Uterus (tissue), 4 donors: ENCODE results near the gene PTPRN2. TPM values are rescaled to one million over a fixed set of nuclear protein-coding genes. Genes with fewer than 3 reads are reported as not detected.

ENCODE experiments used
- DNase-seq, 2 donors: peaks; one replicate each; pipeline ENCODE4 v3.0.0-alpha.2; 2019 to 2020
- H3K27ac ChIP-seq, 2 donors: fragments of 200-600 bp; sonication (generic); 1 replicate in 1 of 2; 2 replicates in 1 of 2; pipeline ENCODE4 v1.5.1; 2016 to 2018
- H3K27me3 ChIP-seq, 2 donors: fragments of 200-600 bp; sonication (generic); one replicate each; pipeline ENCODE4 v1.5.1; 2018 to 2019; ENCODE audit warnings: control low read depth in 1 of 2
- H3K36me3 ChIP-seq, 2 donors: fragments of 200-600 bp; sonication (generic); one replicate each; pipeline ENCODE4 v1.5.1; 2019; ENCODE audit warnings: control low read depth in 1 of 2
- H3K4me1 ChIP-seq, 2 donors: fragments of 200-600 bp; sonication (generic); one replicate each; pipeline ENCODE4 v1.5.1; 2018 to 2019; ENCODE audit warnings: control low read depth in 1 of 2
- H3K4me3 ChIP-seq, 2 donors: fragments of 200-600 bp; sonication (generic); 1 replicate in 1 of 2; 2 replicates in 1 of 2; pipeline ENCODE4 v1.5.1; 2018 to 2019; ENCODE audit warnings: mild to moderate bottlenecking in 1 of 2
- H3K9me3 ChIP-seq, 2 donors: fragments of 200-600 bp; sonication (generic); one replicate each; pipeline ENCODE4 v1.5.1; 2019; ENCODE audit warnings: control low read depth in 1 of 2
- CTCF ChIP-seq, 4 experiments: fragments of 200-600 bp in 2 of 4; fragments of 450-650 bp in 2 of 4; sonication (generic) in 2 of 4; IDR thresholded peaks; one replicate each; pipeline ENCODE4 v1.5.1; 2016 to 2019; ENCODE audit warnings: antibody characterized with exemption in 4 of 4, mild to moderate bottlenecking in 2 of 4, moderate library complexity in 1 of 4
- POLR2A ChIP-seq, 2 donors: fragments of 450-650 bp; IDR thresholded peaks; one replicate each; pipeline ENCODE4 v1.6.1; 2016; ENCODE audit warnings: antibody characterized with exemption in 2 of 2, mild to moderate bottlenecking in 1 of 2, moderate library complexity in 1 of 2
- intact Hi-C: fragments of 100-400 bp; cut with DNase I; formaldehyde crosslinking; loops from one replicate; pipeline ENCODE4 v1.15.1; 2023; ENCODE audit warnings: low total_unique reads
- total RNA-seq, 4 donors: library from RNA; depleted of rRNA in 3 of 4; stranded (reverse); fragments of >200 nt in 3 of 4; gene quantifications; one replicate each; pipeline versions ENCODE4 v1.1.0 to v1.2.4, GENCODE V29; 2014 to 2023
- donor health status: DM: yes; HTN: yes; CAD: no.

The PTPRN2 gene
- total RNA-seq, 4 donors from 2014 or later: 1.2 to 5.2 (median 2.3) TPM

GRCh38 chr7:158130023-158130409 lies 457.6 kb downstream of the PTPRN2 start:
- TF ChIP-seq CTCF (IDR thresholded peaks at IDR 0.05) (no peak), POLR2A (IDR thresholded peaks at IDR 0.05) (no peak)
- DNase-seq: no peak

GRCh38 chr7:158129037-158130022 lies 458.3 kb downstream of the PTPRN2 start:
- intact Hi-C loops: no loop called here
- TF ChIP-seq POLR2A (IDR thresholded peaks at IDR 0.05): no peak
- no peak for TF ChIP-seq CTCF (IDR thresholded peaks at IDR 0.05)
- Histone ChIP-seq H3K27ac (no peak overlapping the region), H3K36me3 (no peaks in the 10 kb centered on the region), H3K27me3 (no peaks in the 10 kb centered on the region), H3K4me3 (no peak overlapping the region), H3K9me3 (no peaks in the 10 kb centered on the region), H3K4me1 (no peaks in the 10 kb centered on the region)
- no peak for DNase-seq

More at GRCh38 chr7:158130023-158130409, 457.6 kb downstream of the PTPRN2 start:
- no peaks in the 10 kb centered on the region for H3K27me3 ChIP-seq
- H3K9me3 ChIP-seq: no peaks in the 10 kb centered on the region
- H3K4me1 ChIP-seq: no peaks in the 10 kb centered on the region
- intact Hi-C loops: no loop called here
- no peaks in the 10 kb centered on the region for H3K36me3 ChIP-seq
- no peak overlapping the region for H3K4me3 ChIP-seq
- no peak overlapping the region for H3K27ac ChIP-seq

GRCh38 chr7:158128572-158128971 lies 459.1 kb downstream of the PTPRN2 start:
- intact Hi-C loops: no loop called here
- Histone ChIP-seq H3K27me3 (no peaks in the 10 kb centered on the region), H3K4me1 (no peaks in the 10 kb centered on the region), H3K36me3 (no peaks in the 10 kb centered on the region), H3K9me3 (no peaks in the 10 kb centered on the region), H3K27ac (no peak overlapping the region), H3K4me3 (no peak overlapping the region)
- TF ChIP-seq CTCF (IDR thresholded peaks at IDR 0.05) (no peak), POLR2A (IDR thresholded peaks at IDR 0.05) (no peak)
- DNase-seq: no peak

- H3K9me3 ChIP-seq: no peaks in the 10 kb centered on the region
- H3K27me3 ChIP-seq: no peaks in the 10 kb centered on the region
- H3K4me1 ChIP-seq: no peaks in the 10 kb centered on the region
- TF ChIP-seq POLR2A (IDR thresholded peaks at IDR 0.05) (no peak), CTCF (IDR thresholded peaks at IDR 0.05) (no peak)
- DNase-seq: no peak
- H3K4me3 ChIP-seq: no peak overlapping the region
- intact Hi-C loops: no loop called here
- no peak overlapping the region for H3K27ac ChIP-seq
- H3K36me3 ChIP-seq: no peaks in the 10 kb centered on the region
Measured at GRCh38 chr7:158127241-158127640, 460.4 kb downstream of the PTPRN2 start.

GRCh38 chr7:158126661-158127060 lies 461.0 kb downstream of the PTPRN2 start:
- no peak overlapping the region for H3K4me3 ChIP-seq
- TF ChIP-seq CTCF (IDR thresholded peaks at IDR 0.05): no peak
- TF ChIP-seq POLR2A (IDR thresholded peaks at IDR 0.05): no peak
- H3K27me3 ChIP-seq: no peaks in the 10 kb centered on the region
- H3K4me1 ChIP-seq: no peaks in the 10 kb centered on the region
- H3K27ac ChIP-seq: no peak overlapping the region
- intact Hi-C loops: no loop called here
- no peak for DNase-seq
- no peaks in the 10 kb centered on the region for H3K36me3 ChIP-seq
- H3K9me3 ChIP-seq: no peaks in the 10 kb centered on the region
